Islet precursor cell (in vitro differentiated cells): ENCODE data around the gene DDX5.
"Not testable (repeated sequence)": the region's sequence is repeated elsewhere in the genome, so short reads cannot be mapped to it uniquely, and the experiment has no call there.

Experiments
- DNase-seq: peaks from one replicate; pipeline ENCODE4 v3.0.0-alpha.2; 2018

DDX5 gene

DNA sequence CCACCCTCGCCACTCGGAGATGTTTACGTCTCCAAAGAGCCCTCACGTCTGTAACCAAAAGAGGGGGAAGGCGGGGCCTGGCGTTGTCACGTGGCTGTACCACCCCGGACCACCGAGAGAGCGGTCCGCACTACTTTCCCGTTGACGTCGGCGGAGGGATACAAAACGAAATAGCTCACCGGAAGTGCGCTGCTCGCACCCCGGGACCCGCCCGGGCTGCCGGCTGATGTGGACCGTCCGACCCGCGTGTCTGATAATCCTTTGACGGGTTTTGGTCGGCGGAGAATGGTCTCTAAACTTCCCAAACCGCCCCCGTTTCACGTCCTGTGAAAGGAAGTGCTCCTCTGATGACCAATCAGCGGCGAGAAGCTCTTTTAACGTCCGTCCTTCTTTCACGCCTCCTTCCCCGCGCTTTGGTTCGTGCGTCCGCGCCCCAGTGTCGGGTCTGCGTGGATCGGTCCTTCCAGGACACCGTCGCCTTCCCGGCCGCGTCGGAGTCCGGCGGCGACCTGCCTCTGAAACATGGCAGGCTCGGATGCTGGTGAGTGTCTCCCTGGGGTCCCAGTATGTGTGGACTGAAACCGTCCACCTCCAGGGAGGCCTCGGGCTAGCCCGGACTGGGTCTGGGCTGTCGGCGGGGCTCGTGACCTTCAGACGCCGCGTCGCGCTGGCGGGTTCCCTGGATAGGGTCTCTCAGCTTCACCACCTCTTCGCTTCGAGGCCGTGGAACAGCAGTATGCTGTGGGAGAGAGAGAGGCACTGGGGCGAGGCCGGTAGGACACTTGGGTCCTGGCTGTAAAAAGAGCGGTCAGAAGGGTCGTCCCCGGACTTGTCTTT lies 705 bp upstream of the DDX5 start, which contains the start of gene CEP95:
CEP95 (plus strand) TSS at position 402 of the 837 bp plus-strand sequence; CDS start at position 523, 121 bp downstream.
- no peak for DNase-seq

DNA sequence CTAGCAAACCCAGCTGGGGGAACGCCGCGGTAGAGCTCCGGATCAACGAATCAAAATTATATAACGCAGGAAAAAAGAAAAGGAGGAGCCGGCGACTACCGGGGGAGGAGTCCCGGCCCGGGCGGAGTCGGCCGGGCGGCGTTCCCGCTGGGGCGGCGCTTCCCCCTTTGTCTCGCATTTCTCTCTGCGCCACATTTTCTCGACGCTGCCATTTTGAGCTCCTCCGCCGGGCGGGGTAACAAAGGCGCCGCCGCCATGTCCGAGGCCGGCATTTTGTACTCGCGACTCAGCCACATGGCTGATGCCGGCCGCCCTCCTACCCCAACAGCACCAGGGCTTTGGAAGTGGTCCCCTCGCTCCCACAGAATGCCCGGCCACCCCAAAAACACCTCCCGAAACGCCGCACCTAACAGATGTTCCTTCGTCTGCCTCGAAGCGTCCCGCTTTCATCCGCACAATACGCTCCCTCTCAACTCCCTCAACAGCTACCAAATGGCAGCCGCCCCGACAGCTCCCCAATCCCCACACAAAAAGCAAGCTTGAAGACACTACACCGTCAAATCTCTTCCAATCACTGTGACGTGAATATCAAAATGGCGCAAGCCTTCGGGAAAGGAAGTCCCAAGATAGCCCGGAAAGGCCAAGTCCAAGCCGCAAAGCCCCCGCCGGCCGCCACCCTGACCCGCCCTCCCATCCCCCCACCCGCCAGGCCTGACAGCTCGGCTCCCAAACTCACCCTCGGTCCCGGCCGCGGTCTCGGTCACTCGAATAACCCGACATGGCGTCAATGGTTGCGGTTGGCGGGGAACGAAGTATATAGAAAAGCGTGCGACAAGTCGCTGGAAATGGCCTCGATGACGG lies 519 bp downstream of the DDX5 start:
- peak; percentile 85 for DNase-seq

GRCh38 chr17:64504769-64505339 lies 1.2 kb downstream of the DDX5 start:
- no peak for DNase-seq

GRCh38 chr17:64503821-64504768 lies 2.0 kb downstream of the DDX5 start:
- no peak for DNase-seq

DNA sequence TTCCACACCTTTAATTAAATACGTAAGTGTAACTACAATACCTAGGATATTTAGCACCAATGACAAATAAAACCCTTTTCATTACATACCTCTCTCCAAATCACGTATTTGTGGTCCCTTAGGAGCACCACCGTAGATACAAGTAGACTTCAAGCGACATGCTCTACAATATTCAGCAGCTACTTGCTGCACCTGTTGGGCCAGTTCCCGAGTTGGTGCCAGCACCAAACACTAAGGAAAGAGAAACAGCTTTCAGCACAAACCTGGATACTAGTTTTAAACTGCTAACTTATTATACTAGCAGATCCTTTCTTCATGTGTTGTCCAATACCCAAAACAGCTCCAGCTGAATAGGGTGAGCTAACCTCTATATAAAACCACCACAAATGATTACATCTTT lies 2.7 kb downstream of the DDX5 start:
- no peak for DNase-seq

- no peak for DNase-seq
Observed at GRCh38 chr17:64502809-64503208, 3.3 kb downstream of the DDX5 start.

- DNase-seq, result no peak
Observed at GRCh38 chr17:64502021-64502420, 4.1 kb downstream of the DDX5 start.

DNA sequence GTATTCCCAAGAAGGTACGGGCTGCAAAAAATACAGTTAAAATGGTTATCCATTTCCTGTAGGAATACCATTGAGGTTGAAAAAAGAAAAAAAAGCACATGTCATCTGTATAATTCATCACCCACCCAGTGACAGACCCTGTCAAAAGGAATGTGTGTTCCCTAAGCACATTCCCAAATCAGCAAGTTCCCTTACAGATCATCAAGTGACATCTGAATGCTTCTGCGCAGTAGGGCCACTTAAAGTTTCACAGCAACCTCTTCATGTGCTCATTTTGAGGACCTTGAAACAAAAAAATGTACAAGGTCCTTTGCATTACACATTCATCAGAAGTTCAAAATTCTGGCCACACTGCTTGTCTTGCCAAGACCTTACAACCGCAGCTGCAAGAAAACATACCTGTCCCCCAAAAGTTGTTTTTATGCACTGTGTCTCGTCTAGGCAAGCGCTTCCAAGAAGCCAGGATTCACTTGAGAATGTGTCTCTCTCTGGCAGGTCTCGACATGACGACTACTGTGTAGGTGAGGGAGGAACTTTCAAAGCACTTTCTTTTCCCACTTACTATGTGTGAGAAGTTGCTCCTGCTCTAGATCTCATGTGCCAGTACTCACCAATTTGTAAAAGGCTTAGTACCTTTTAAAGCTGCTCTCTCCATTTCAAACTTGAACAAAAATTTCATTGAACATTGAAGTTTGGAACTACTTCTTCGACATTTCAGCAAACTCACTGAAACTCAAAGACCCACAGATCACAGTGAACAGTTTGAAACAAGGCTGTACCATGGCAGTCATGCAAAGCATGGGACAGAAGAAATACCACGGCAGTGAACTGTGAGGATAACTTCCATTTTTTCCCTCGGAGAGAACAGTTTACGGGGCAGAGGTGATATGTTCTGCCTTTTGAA lies 5.0 kb downstream of the DDX5 start:
- no peak for DNase-seq

DNA sequence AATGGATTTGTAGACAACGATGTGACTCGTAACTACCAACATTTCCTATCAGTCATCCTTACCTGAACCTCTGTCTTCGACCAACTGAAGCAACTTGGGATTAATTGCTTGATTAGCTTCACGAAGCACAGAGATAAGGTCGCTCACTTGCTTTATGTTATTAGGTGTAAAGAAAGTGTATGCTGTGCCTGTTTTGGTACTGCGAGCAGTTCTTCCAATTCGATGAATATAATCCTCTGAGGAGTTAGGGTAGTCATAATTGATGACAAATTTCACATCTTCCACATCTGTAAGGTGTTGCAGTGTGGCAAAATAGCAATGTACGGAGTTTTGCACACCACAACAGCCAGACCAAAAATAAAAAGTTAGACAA lies 5.6 kb downstream of the DDX5 start:
- DNase-seq, result no peak

- no peak for DNase-seq
Observed at GRCh38 chr17:64499805-64500486, 6.1 kb downstream of the DDX5 start.

GRCh38 chr17:64498308-64499203 lies 7.5 kb downstream of the DDX5 start:
- DNase-seq, result no peak

DNA sequence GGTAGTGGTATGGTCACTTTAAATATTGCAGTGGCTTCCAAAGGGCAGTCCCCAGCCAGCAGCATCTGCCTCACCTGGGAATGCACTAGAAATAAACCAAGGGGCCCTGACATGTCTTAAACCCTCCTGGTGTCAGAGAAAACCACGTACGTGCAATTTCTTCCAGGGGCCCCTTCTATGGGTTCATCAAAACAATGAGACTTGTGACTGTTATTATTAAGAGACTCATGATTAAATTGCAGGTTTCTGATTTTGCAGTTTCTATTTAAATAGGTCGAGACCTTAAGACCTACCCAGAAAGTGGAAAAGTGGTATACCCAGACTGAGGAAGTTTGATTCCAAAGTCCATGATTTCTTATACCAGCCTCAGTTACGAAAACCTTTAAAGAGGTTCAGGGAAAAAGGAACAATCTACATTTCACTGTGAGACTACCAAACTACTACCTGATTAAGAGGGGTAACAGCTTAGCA lies 8.5 kb downstream of the DDX5 start:
- DNase-seq, result no peak

DNA sequence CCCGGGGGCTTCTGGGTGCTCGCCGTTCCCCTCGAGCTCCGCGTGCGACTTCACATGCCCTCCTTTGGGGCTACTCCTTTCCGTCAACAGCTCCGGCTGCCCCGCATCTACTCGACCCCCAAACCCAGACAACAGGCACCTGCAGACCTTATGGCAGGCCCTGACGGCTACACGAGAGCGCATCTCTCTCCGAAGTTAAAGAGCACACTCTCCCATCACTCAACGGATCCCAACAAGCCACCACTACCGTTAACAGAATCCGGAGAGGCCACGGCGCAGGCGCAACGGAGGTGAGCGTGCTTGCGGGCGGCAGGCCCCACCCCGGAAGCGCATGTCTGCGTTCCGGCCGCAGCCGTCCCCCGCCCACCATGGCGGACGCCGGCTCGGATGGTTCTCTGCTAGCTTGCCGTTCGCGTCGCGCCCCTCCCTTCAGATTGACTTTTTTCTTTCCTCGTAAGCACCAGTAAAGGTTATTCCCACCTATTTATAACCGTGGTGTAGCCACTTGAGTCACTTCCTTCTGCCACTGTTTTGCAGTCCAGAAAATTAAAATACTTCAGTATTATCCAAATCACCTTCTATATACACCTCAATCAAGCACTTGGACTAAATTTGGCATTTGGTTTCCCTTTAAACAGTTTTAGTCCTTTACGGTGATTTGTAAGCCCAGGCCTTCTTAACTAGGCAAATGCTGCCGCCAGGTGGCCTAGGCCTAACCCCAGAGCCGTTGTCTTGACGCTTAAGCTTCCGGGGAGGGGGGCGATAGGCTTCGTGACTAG lies 9.1 kb downstream of the DDX5 start, which contains the start of gene POLG2:
POLG2 (minus strand) TSS at position 269 of the 779 bp plus-strand sequence; CDS start at position 183, 86 bp downstream.
- DNase-seq, result peak; percentile 99

DNA sequence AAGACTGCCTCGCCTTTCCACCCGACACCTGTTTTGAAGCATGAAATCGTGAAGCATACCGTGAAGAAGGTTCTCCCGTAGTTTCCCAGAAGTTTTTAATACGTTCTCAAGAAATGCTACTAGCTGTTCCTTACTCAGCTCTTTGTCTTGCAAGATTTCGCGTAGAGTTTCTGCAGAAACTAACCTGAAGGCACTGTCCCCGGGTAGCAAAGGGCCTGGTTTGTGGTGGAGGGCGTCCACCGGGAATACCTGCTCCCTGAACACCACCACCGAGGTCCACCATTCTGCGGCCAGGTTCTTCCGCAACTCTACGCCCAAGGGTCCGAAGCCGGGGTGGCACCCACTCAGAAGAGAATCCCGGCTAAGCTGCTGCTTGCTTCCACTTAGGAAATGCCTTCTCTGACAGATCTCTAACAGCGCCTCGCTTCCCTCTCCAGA lies 9.7 kb downstream of the DDX5 start:
- no peak for DNase-seq

DNA sequence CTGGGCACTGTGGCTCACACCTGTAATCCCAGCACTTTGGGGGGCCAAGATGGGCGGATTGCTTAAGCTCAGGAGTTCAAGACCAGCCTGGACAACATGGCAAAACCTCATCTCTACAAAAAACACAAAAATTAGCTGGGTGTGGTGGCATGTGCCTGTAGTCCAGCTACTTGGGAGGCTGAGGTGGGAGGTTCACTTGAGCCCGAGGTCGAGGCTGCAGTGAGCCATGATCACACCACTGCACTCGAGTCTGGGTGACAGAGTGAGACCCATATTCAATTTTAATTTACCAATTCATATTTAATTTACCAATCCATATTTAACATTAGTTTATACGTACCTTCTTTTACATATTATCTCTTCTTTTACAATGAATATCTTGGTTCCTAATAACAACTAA lies 10.8 kb downstream of the DDX5 start:
- DNase-seq, result not testable (repeated sequence)

GRCh38 chr17:64494121-64494520 lies 12.0 kb downstream of the DDX5 start:
- no peak for DNase-seq

GRCh38 chr17:64492481-64493109 lies 13.5 kb downstream of the DDX5 start:
- no peak for DNase-seq

DNA sequence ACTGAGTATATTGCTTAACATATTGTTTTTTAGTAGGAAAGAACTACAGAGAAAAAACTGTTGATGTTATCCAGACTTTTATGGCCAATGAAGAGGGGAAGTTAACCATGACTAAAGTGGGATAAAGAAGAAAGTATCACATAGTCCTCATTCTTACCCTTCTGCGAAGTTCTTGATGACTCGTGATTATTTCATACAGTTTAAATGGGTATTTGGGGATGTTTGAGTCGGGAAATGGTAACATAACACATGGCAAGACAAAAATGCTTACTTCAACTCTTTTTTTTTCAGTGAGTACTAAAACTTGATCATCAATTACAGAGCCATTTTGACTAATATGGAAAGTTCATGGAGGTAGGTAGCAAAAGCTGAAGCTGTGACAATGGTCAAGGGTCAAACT lies 14.1 kb downstream of the DDX5 start:
- DNase-seq, result no peak
